Ovary (tissue), 9 donors: Measurements from ENCODE around the gene GOLGB1. TPM values are rescaled to one million over a fixed set of nuclear protein-coding genes. Genes with fewer than 3 reads are reported as not detected.

Experiments used
- DNase-seq, 5 donors: peaks; one replicate each; pipeline ENCODE4 v3.0.0-alpha.2; 2019 to 2020
- H3K27ac ChIP-seq, 2 donors: fragments of 200-600 bp; one replicate each; pipeline versions ENCODE4 v1.5.1 to v1.8.0; 2019 to 2022
- H3K27me3 ChIP-seq: fragments of 200-600 bp; one replicate; pipeline ENCODE4 v1.8.0; 2022
- H3K36me3 ChIP-seq: fragments of 200-600 bp; sonication (generic); one replicate; pipeline ENCODE4 v1.5.1; 2019
- H3K4me1 ChIP-seq: one replicate; pipeline ENCODE4 v1.8.1; 2013; ENCODE audit warnings: mild to moderate bottlenecking, moderate library complexity; ENCODE audit not compliant: insufficient read depth
- H3K4me3 ChIP-seq: fragments of 200-600 bp; sonication (generic); one replicate; pipeline ENCODE4 v1.5.1; 2017
- H3K9me3 ChIP-seq, 2 donors: fragments of 200-600 bp in 1 of 2; sonication (generic) in 1 of 2; one replicate each; pipeline versions ENCODE4 v1.5.1 to v1.8.1; 2013 to 2019; ENCODE audit warnings: mild to moderate bottlenecking in 1 of 2, moderate library complexity in 1 of 2
- EP300 ChIP-seq: sonication (generic); formaldehyde crosslinking; IDR thresholded peaks from one replicate; pipeline ENCODE4 v1.6.1; 2017; ENCODE audit warnings: antibody characterized with exemption
- POLR2A ChIP-seq: fragments of 450-650 bp; IDR thresholded peaks from one replicate; pipeline ENCODE4 v1.6.1; 2017; ENCODE audit warnings: antibody characterized with exemption, mild to moderate bottlenecking, moderate library complexity
- WGBS, 3 donors: extraction: QIAGEN DNeasy Blood & Tissue Kit in 1 of 3; methylation state at CpG; one replicate each; pipeline versions ENCODE4 v1.1.5 to v1.1.7; 2013 to 2017; 5-methylcytosine and 5-hydroxymethylcytosine counted together
- intact Hi-C, 4 donors: fragments of 100-400 bp; cut with DNase I; formaldehyde crosslinking; loops; one replicate each; pipeline versions ENCODE4 v1.11.0 to v1.15.1; 2022 to 2023
- polyA plus RNA-seq, 2 donors: library from polyadenylated mRNA; stranded (reverse); fragments of 200-250 nt in 1 of 2; fragments of 350-450 nt in 1 of 2; fragmentation: Illumina TruSeq in 1 of 2; extraction: RNeasy Lipid Tissue Mini Kit (QIAGEN cat#74804) in 1 of 2; gene quantifications; one replicate each; pipeline ENCODE4 v1.2.3, GENCODE V29; 2013 to 2014
- total RNA-seq, 7 donors: library from RNA; depleted of rRNA in 2 of 7; stranded (reverse); fragments of >200 nt in 2 of 7; fragmentation: NEBNext Ultra II Directional in 3 of 7; extraction: Animal tissue kit (Norgen Biotek cat#: 25700) in 3 of 7; gene quantifications; one replicate each; pipeline versions ENCODE4 v1.1.0 to v1.2.4, GENCODE V29; 2016 to 2023
- TF ChIP-seq, protein P1 (sequence below), 3 donors: fragments of 450-650 bp in 2 of 3; fragments of 200-600 bp in 1 of 3; IDR thresholded peaks; one replicate each; pipeline versions ENCODE4 v1.5.1 to v1.8.0; 2016 to 2022; ENCODE audit warnings: antibody characterized with exemption in 3 of 3, mild to moderate bottlenecking in 1 of 3
- donor health status: DM: no; HTN: no; CAD: no; lungs with moderate emphysema.
- donor health status: DM: no; HTN: no; CAD: no.
- donor health status: Bipolar disorder and iron deficiency.
- donor health status: DM: yes; HTN: yes; CAD: no.
- donor health status: DM: no; HTN: no; CAD: no.
- donor health status: DM: yes; HTN: yes; CAD: no.

The GOLGB1 gene
- total and polyA plus RNA-seq, 9 donors = 18.9 to 70.5 (median 50.2) TPM

DNA sequence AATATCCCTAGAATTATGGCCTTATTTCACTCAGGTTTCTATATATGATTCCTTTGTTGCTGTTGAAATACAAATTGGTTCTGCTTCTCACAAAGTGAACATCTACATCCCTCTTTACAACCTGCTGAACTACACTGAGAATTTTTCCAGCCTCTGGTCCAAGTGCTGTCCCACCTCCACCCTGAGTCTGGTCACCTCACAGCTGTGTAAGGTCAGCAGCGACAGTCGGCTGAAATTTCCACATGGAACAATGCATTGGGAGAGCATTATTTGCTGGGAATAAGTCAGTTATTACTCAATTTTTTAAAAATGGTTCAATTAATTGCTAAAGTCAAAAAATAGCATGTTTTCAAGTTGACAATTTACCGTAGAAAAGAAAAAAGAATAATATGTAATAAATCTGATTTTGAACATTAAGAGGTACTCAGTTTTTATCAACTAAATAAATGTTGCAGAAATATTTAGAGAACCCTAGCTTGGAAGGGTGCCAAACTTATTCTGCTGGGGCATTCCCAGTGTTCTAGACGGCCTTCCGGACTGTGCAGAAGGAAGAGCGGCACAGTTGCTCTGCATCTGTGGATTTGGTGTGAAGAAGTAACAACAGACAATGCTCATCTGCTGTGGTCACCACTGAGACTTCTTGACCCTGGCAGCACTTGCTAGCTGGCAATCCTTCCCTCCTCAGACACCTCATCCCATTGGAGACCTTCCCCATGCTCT, 90.7 kb downstream of the GOLGB1 start:
- TF ChIP-seq POLR2A = no peak
- TF ChIP-seq, protein P1, sequence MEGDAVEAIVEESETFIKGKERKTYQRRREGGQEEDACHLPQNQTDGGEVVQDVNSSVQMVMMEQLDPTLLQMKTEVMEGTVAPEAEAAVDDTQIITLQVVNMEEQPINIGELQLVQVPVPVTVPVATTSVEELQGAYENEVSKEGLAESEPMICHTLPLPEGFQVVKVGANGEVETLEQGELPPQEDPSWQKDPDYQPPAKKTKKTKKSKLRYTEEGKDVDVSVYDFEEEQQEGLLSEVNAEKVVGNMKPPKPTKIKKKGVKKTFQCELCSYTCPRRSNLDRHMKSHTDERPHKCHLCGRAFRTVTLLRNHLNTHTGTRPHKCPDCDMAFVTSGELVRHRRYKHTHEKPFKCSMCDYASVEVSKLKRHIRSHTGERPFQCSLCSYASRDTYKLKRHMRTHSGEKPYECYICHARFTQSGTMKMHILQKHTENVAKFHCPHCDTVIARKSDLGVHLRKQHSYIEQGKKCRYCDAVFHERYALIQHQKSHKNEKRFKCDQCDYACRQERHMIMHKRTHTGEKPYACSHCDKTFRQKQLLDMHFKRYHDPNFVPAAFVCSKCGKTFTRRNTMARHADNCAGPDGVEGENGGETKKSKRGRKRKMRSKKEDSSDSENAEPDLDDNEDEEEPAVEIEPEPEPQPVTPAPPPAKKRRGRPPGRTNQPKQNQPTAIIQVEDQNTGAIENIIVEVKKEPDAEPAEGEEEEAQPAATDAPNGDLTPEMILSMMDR (IDR thresholded peaks at IDR 0.05) = no peak
- no peak for TF ChIP-seq EP300
- no peaks in the 10 kb centered on the region for H3K36me3 ChIP-seq
- WGBS, 3 donors = 70 to 76% (median 73%) methylated on average over 6 of the region's 6 CpGs
- no peaks in the 10 kb centered on the region for H3K27me3 ChIP-seq
- DNase-seq = no peak
- no peaks in the 10 kb centered on the region for H3K9me3 ChIP-seq
- H3K4me1 ChIP-seq = peaks cover 1% of the 10 kb centered on the region
- no peak overlapping the region for H3K27ac ChIP-seq
- intact Hi-C loops = no loop called here
- H3K4me3 ChIP-seq = no peak overlapping the region

DNA sequence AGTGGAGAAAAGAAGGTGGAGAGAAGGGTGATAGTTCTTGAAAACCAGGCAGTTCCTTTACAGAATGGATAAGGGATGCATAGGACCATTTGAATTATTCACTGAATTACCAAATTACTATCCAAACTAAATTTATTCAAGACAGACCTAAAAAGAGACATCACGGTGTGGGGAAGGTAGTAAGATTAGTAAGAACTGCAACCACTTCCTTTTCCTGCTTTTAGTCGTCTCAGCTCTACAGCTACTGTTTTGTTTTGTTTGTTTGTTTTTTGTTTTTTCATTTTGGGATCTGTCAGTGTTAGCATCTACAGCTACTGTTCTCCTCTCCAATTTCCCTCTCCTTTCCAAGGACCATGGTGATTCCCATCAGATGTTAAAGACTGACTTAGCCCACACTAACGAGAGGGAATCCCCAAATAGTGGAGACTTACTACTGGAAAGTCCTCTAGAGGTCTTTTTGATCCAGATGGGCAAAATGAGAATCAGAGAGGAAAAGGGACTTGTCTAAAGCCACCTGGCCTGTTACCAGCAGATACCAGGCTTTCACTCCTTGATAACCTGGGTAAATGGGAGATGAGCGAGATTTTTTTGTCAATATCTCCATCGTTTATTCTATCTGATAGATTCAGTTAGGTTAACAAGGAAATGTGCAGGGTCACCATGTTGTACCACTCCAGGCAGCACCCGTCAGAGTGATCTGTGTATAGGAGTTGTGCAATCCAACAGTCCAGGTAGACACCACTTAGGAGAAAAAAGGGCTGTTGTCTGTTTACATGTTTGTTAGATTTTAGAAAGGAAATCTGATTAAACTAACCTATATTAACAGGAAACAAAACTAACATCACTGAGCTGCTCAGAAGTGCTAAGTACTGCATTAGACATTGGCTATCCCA, 94.8 kb downstream of the GOLGB1 start:
- H3K4me3 ChIP-seq = no peak overlapping the region
- WGBS, 3 donors = 82 to 89% (median 83%) methylated on average over 6 of the region's 6 CpGs
- no peaks in the 10 kb centered on the region for H3K27me3 ChIP-seq
- no peak overlapping the region for H3K27ac ChIP-seq
- intact Hi-C loops = loop anchor here in 2 of 4 donors (2.0 to 5.0 kb wide), 2 partner anchors 56 to 1507 kb away; no protein-coding TSS in a partner anchor
- no peak for DNase-seq
- H3K4me1 ChIP-seq = no peaks in the 10 kb centered on the region
- H3K9me3 ChIP-seq = no peaks in the 10 kb centered on the region
- TF ChIP-seq POLR2A (no peak), EP300 (no peak)
- TF ChIP-seq, protein P1 (IDR thresholded peaks at IDR 0.05) = no peak
- H3K36me3 ChIP-seq = no peaks in the 10 kb centered on the region

DNA sequence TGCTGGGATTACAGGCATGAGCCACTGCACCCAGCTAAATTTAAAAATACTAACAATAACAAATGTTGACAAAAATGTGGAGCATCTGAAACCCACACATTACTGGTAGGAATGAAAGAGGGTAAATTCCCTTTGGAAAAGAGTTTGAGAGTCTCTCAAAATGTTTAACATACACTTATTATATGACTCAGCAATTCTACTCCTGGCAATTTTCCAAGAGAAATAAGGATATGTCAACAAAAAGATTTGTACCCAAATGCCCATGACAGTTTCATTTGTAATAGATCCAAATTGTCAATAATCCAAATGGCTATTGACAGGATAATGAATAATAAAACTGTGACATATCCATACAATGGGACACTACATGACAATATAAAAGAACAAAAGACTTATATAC, 97.9 kb downstream of the GOLGB1 start:
- Histone ChIP-seq H3K4me3 (no peak overlapping the region), H3K27ac (no peak overlapping the region), H3K9me3 (no peaks in the 10 kb centered on the region), H3K36me3 (no peaks in the 10 kb centered on the region), H3K27me3 (no peaks in the 10 kb centered on the region), H3K4me1 (peaks cover 2% of the 10 kb centered on the region)
- no peak for DNase-seq
- TF ChIP-seq, protein P1 (IDR thresholded peaks at IDR 0.05) = no peak
- intact Hi-C loops = loop anchor here in 1 of 4 donors (5.0 kb wide), 1 partner anchor 1504 kb away; no protein-coding TSS in a partner anchor

DNA sequence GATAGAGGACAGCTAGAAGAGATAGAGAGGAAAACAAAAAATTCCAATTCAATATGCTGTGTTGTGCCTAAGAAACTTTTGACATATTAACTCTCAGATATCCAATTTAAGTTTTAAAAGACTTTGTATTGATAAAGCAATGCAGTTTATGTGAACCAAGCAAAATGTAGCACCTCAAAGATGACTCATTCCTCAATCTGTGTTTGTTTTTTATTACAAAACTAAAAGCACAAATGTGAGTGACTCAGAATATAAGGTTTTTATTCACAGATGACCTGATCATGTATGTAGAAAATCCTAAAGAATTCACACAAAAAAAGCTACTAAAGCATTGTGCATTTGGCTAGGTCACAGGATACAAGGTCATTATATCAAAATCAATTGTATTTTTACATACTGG, 99.9 kb downstream of the GOLGB1 start:
- H3K27ac ChIP-seq = no peak overlapping the region
- no peaks in the 10 kb centered on the region for H3K27me3 ChIP-seq
- intact Hi-C loops = loop anchor here in 1 of 4 donors (5.0 kb wide), 1 partner anchor 1502 kb away; no protein-coding TSS in a partner anchor
- no peaks in the 10 kb centered on the region for H3K36me3 ChIP-seq
- H3K4me3 ChIP-seq = no peak overlapping the region
- TF ChIP-seq EP300 (no peak), POLR2A (no peak)
- TF ChIP-seq, protein P1 (IDR thresholded peaks at IDR 0.05) = no peak
- no peaks in the 10 kb centered on the region for H3K9me3 ChIP-seq
- DNase-seq = no peak
- H3K4me1 ChIP-seq = peaks cover 2% of the 10 kb centered on the region
